MM.1S (cell line): Measurements from ENCODE around the gene DHRS12.

Experiments used
- DNase-seq: peaks from one replicate; pipeline ENCODE4 v3.0.0-alpha.2; 2015
- H2AFZ ChIP-seq: fragments of 300-600 bp; sonication (generic); 2 replicates; pipeline ENCODE4 v1.6.0; 2016; ENCODE audit warnings: antibody characterized with exemption, low read length
- H3F3A ChIP-seq: fragments of 300-600 bp; sonication (generic); 2 replicates; pipeline ENCODE4 v1.6.1; 2016; ENCODE audit warnings: mild to moderate bottlenecking, antibody characterized with exemption, low read length, moderate library complexity, mixed read lengths; ENCODE audit not compliant: insufficient read depth
- H3K27ac ChIP-seq: fragments of 300-600 bp; sonication (generic); 2 replicates; pipeline ENCODE4 v1.5.1; 2016; ENCODE audit warnings: mild to moderate bottlenecking, low read length
- H3K27me3 ChIP-seq: fragments of 300-600 bp; sonication (generic); replicated peaks from 2 replicates; pipeline ENCODE4 v1.6.0; 2016; ENCODE audit warnings: low read length; ENCODE audit not compliant: insufficient read depth
- H3K36me3 ChIP-seq: fragments of 300-600 bp; sonication (generic); replicated peaks from 2 replicates; pipeline ENCODE4 v1.6.1; 2016; ENCODE audit warnings: mild to moderate bottlenecking, low read length, mixed read lengths; ENCODE audit not compliant: insufficient read depth
- H3K4me1 ChIP-seq: fragments of 300-600 bp; sonication (generic); 2 replicates; pipeline ENCODE4 v1.6.1; 2016; ENCODE audit warnings: low read length, mixed read lengths
- H3K4me2 ChIP-seq: fragments of 300-600 bp; sonication (generic); 2 replicates; pipeline ENCODE4 v1.6.0; 2016; ENCODE audit warnings: low read depth, low read length
- H3K4me3 ChIP-seq: fragments of 300-600 bp; sonication (generic); 2 replicates; pipeline ENCODE4 v1.5.1; 2016; ENCODE audit warnings: low read length, mixed read lengths
- H3K79me2 ChIP-seq: fragments of 300-600 bp; sonication (generic); 2 replicates; pipeline ENCODE4 v1.6.1; 2016; ENCODE audit warnings: mixed run types, low read length, mixed read lengths
- H3K9ac ChIP-seq: fragments of 300-600 bp; sonication (generic); 2 replicates; pipeline ENCODE4 v1.6.1; 2016; ENCODE audit warnings: low read length, mixed read lengths
- H3K9me2 ChIP-seq: fragments of 300-600 bp; sonication (generic); replicated peaks from 2 replicates; pipeline ENCODE4 v1.6.1; 2016; ENCODE audit warnings: mild to moderate bottlenecking, low read length, mixed read lengths; ENCODE audit not compliant: insufficient read depth
- H3K9me3 ChIP-seq: fragments of 300-600 bp; sonication (generic); replicated peaks from 2 replicates; pipeline ENCODE4 v1.6.1; 2016; ENCODE audit warnings: mild to moderate bottlenecking, low read length, mixed read lengths; ENCODE audit not compliant: insufficient read depth
- H4K20me1 ChIP-seq: fragments of 300-600 bp; sonication (generic); 2 replicates; pipeline ENCODE4 v1.6.1; 2016; ENCODE audit warnings: mild to moderate bottlenecking, low read length, moderate library complexity, mixed read lengths; ENCODE audit not compliant: insufficient read depth
- CTCF ChIP-seq: fragments of 300-600 bp; sonication (generic); IDR thresholded peaks from 2 replicates; pipeline ENCODE4 v1.5.1; 2016; ENCODE audit warnings: antibody characterized with exemption, low read length, mixed read lengths
- EZH2 ChIP-seq: fragments of 300-600 bp; sonication (generic); optimal IDR thresholded peaks from 2 replicates; pipeline ENCODE3; 2017; ENCODE audit warnings: low read depth, mild to moderate bottlenecking, antibody characterized with exemption, low read length, mixed read lengths
- EZH2phosphoT487 ChIP-seq: fragments of 300-600 bp; sonication (generic); IDR thresholded peaks from 2 replicates; pipeline ENCODE4 v1.6.1; 2018; ENCODE audit warnings: antibody characterized with exemption, low read length

Gene DHRS12

GRCh38 chr13:51802631-51803418 is 1.1 kb downstream of the DHRS12 start:
- TF ChIP-seq EZH2phosphoT487, result no peak
- no peak for TF ChIP-seq EZH2
- no peak for TF ChIP-seq CTCF
- Histone ChIP-seq H3F3A (no peaks in the 10 kb centered on the region), H2AFZ (peak overlapping the region; percentile 81; the same call in 1 of the 2 replicates), H4K20me1 (no peaks in the 10 kb centered on the region), H3K9me3 (no peaks in the 10 kb centered on the region), H3K9ac (peak overlapping the region; percentile 66; the same call in 1 of the 2 replicates), H3K79me2 (no peaks in the 10 kb centered on the region), H3K4me1 (peaks cover 16% of the 10 kb centered on the region), H3K27ac (peak overlapping the region; percentile 61; the same call in 1 of the 2 replicates), H3K4me3 (peak overlapping the region; percentile 74), H3K9me2 (no peaks in the 10 kb centered on the region), H3K4me2 (peak overlapping the region; percentile 92), H3K27me3 (no peaks in the 10 kb centered on the region), H3K36me3 (no peaks in the 10 kb centered on the region)
- no peak for DNase-seq

GRCh38 chr13:51801631-51802099 is 2.3 kb downstream of the DHRS12 start:
- H3K9ac ChIP-seq, result no peak overlapping the region
- no peaks in the 10 kb centered on the region for H3F3A ChIP-seq
- peaks cover 16% of the 10 kb centered on the region for H3K4me1 ChIP-seq
- H3K36me3 ChIP-seq, result no peaks in the 10 kb centered on the region
- H3K79me2 ChIP-seq, result no peaks in the 10 kb centered on the region
- peak overlapping the region; percentile 61; the same call in 1 of the 2 replicates for H3K27ac ChIP-seq
- DNase-seq, result no peak
- H3K4me2 ChIP-seq, result no peak overlapping the region
- no peaks in the 10 kb centered on the region for H3K9me3 ChIP-seq
- no peaks in the 10 kb centered on the region for H4K20me1 ChIP-seq
- no peak for TF ChIP-seq CTCF
- TF ChIP-seq EZH2phosphoT487, result no peak
- no peak for TF ChIP-seq EZH2
- H3K4me3 ChIP-seq, result no peak overlapping the region
- H2AFZ ChIP-seq, result no peak overlapping the region
- H3K9me2 ChIP-seq, result no peaks in the 10 kb centered on the region
- no peaks in the 10 kb centered on the region for H3K27me3 ChIP-seq

GRCh38 chr13:51800486-51800885 is 3.5 kb downstream of the DHRS12 start:
- Histone ChIP-seq H3K79me2 (no peaks in the 10 kb centered on the region), H3F3A (no peaks in the 10 kb centered on the region), H3K4me3 (no peak overlapping the region), H3K4me1 (peaks cover 16% of the 10 kb centered on the region), H3K27ac (no peak overlapping the region), H3K4me2 (no peak overlapping the region), H3K9me3 (no peaks in the 10 kb centered on the region), H3K9me2 (no peaks in the 10 kb centered on the region), H3K36me3 (no peaks in the 10 kb centered on the region), H3K9ac (no peak overlapping the region), H4K20me1 (no peaks in the 10 kb centered on the region), H3K27me3 (no peaks in the 10 kb centered on the region), H2AFZ (no peak overlapping the region)
- DNase-seq, result no peak
- TF ChIP-seq CTCF, result no peak
- TF ChIP-seq EZH2, result no peak
